GM03348 (cell line): ENCODE results near the gene MAST2.

ENCODE experiments used
- DNase-seq: peaks from one replicate; pipeline ENCODE4 v3.0.0; 2012; ENCODE audit warnings: low spot score

MAST2 gene

GRCh38 chr1:45803299-45803780 lies at the start of gene MAST2:
TSS of gene MAST2 (plus strand) at chr1:45803612. CDS start at chr1:45803896, 284 bp downstream.
- peak; percentile 99 for DNase-seq

- DNase-seq = no peak
These were observed 47.7 kb upstream of the MAST2 start for GRCh38 chr1:45755697-45756096.

GRCh38 chr1:45762291-45762690 lies 41.1 kb upstream of the MAST2 start:
- DNase-seq = no peak

- DNase-seq = no peak
These were observed 37.2 kb upstream of the MAST2 start for GRCh38 chr1:45765999-45766792.

- peak; percentile 64 for DNase-seq
These were observed 36.4 kb upstream of the MAST2 start for GRCh38 chr1:45767035-45767434.

GRCh38 chr1:45769261-45769932 lies 34.0 kb upstream of the MAST2 start:
- peak; percentile 48 for DNase-seq

GRCh38 chr1:45772971-45773370 lies 30.4 kb upstream of the MAST2 start:
- DNase-seq = no peak

GRCh38 chr1:45775794-45776193 lies 27.6 kb upstream of the MAST2 start:
- DNase-seq = no peak

- no peak for DNase-seq
These were observed 17.8 kb upstream of the MAST2 start for GRCh38 chr1:45785583-45785982.

GRCh38 chr1:45787905-45788304 lies 15.5 kb upstream of the MAST2 start:
- no peak for DNase-seq

GRCh38 chr1:45789601-45790000 lies 13.8 kb upstream of the MAST2 start:
- DNase-seq = no peak

- DNase-seq = no peak
These were observed 10.7 kb upstream of the MAST2 start for GRCh38 chr1:45792744-45793143.

- no peak for DNase-seq
These were observed 9.3 kb upstream of the MAST2 start for GRCh38 chr1:45793942-45794604.

GRCh38 chr1:45796381-45796780 lies 7.0 kb upstream of the MAST2 start:
- no peak for DNase-seq

- DNase-seq = no peak
These were observed 6.5 kb upstream of the MAST2 start for GRCh38 chr1:45796946-45797345.

GRCh38 chr1:45800899-45801298 lies 2.5 kb upstream of the MAST2 start:
- DNase-seq = no peak

- DNase-seq = peak; percentile 96
These were observed 791 bp upstream of the MAST2 start for GRCh38 chr1:45802343-45803298.

GRCh38 chr1:45803781-45804668 lies 613 bp downstream of the MAST2 start:
- DNase-seq = peak; percentile 44

- no peak for DNase-seq
These were observed 1.2 kb downstream of the MAST2 start for GRCh38 chr1:45804669-45804969.

GRCh38 chr1:45806129-45806528 lies 2.7 kb downstream of the MAST2 start:
- DNase-seq = no peak

GRCh38 chr1:45809761-45810160 lies 6.3 kb downstream of the MAST2 start:
- DNase-seq = no peak
